Heart left ventricle (tissue), 16 donors: ENCODE measurements around the gene CPNE7. TPM values are rescaled to one million over a fixed set of nuclear protein-coding genes. Genes with fewer than 3 reads are reported as not detected.

Experiments
- ATAC-seq, 4 donors: fragments of 200-7000 bp; cut with Tn5 transposase; one replicate each; pipeline ENCODE4 v1.9.1; 2020 to 2022; ENCODE audit warnings: moderate library complexity in 4 of 4, mild to moderate bottlenecking in 3 of 4, moderate number of reproducible peaks in 1 of 4
- DNase-seq, 5 donors: peaks; one replicate each; pipeline ENCODE4 v3.0.0-alpha.2; 2020
- H3K27ac ChIP-seq, 12 donors: fragments of 200-600 bp; sonication (generic) in 4 of 12; one replicate each; pipeline versions ENCODE4 v1.5.0 to v1.8.0; 2016 to 2022; ENCODE audit warnings: mild to moderate bottlenecking in 2 of 12
- H3K27me3 ChIP-seq, 9 donors: fragments of 200-600 bp; sonication (generic) in 2 of 9; one replicate each; pipeline versions ENCODE4 v1.5.1 to v1.8.0; 2016 to 2022; ENCODE audit warnings: mild to moderate bottlenecking in 3 of 9
- H3K36me3 ChIP-seq, 9 donors: fragments of 200-600 bp; sonication (generic) in 2 of 9; one replicate each; pipeline versions ENCODE4 v1.5.0 to v1.8.0; 2018 to 2022; ENCODE audit warnings: mild to moderate bottlenecking in 2 of 9
- H3K4me1 ChIP-seq, 12 donors: fragments of 200-600 bp; sonication (generic) in 4 of 12; one replicate each; pipeline versions ENCODE4 v1.5.0 to v1.8.0; 2016 to 2022; ENCODE audit warnings: mild to moderate bottlenecking in 3 of 12
- H3K4me3 ChIP-seq, 12 donors: fragments of 200-600 bp; sonication (generic) in 4 of 12; one replicate each; pipeline versions ENCODE4 v1.5.0 to v1.8.0; 2017 to 2022; ENCODE audit warnings: mild to moderate bottlenecking in 9 of 12, moderate library complexity in 4 of 12
- H3K9me3 ChIP-seq, 12 donors: fragments of 200-600 bp; sonication (generic) in 4 of 12; one replicate each; pipeline versions ENCODE4 v1.5.0 to v1.8.0; 2016 to 2022; ENCODE audit warnings: mild to moderate bottlenecking in 1 of 12
- POLR2A ChIP-seq, 2 donors: fragments of 450-650 bp; IDR thresholded peaks; one replicate each; pipeline ENCODE4 v1.6.1; 2017; ENCODE audit warnings: antibody characterized with exemption in 2 of 2, mild to moderate bottlenecking in 2 of 2, moderate library complexity in 2 of 2
- WGBS, 4 donors: extraction: QIAGEN DNeasy Blood & Tissue Kit in 2 of 4; methylation state at CpG; one replicate each; pipeline versions ENCODE4 v1.1.5 to v1.1.7; 2013 to 2018; 5-methylcytosine and 5-hydroxymethylcytosine counted together
- intact Hi-C, 10 donors: fragments of 100-400 bp; cut with DNase I; formaldehyde crosslinking; loops; one replicate each; pipeline versions ENCODE4 v1.11.1 to v1.14.2; 2022
- polyA plus RNA-seq, 2 donors: library from polyadenylated mRNA; stranded (reverse); fragments of 200-250 nt; gene quantifications; one replicate each; pipeline ENCODE4 v1.2.3, GENCODE V29; 2013
- total RNA-seq, 9 donors: library from RNA; depleted of rRNA in 2 of 9; stranded (reverse); fragments of >200 nt in 2 of 9; fragmentation: NEBNext Ultra II Directional in 3 of 9; extraction: Animal tissue kit (Norgen Biotek cat#: 25700) in 3 of 9; gene quantifications; one replicate each; pipeline versions ENCODE4 v1.1.0 to v1.2.4, GENCODE V29; 2016 to 2023
- TF ChIP-seq, protein P1 (sequence below), 12 donors: fragments of 200-600 bp; sonication (generic) in 4 of 12; IDR thresholded peaks; one replicate each; pipeline versions ENCODE4 v1.5.0 to v1.8.0; 2018 to 2022; ENCODE audit warnings: antibody characterized with exemption in 12 of 12, mild to moderate bottlenecking in 5 of 12
- donor health status: ischemic (EF 13 %, LVEDD 7.1; RV severe dilation, severe dysfunction).
- donor health status: healthy with polysubstance abuse.
- donor health status: DM: no; HTN: yes; CAD: no.
- donor health status: DM: no; HTN: no; CAD: no.
- donor health status: ischemic (EF 25% LVEDD 6.9; RV normal size, moderate dysfunction).
- donor health status: ischemic (EF 25% LVEDD 5.7; RV mildly dilated, moderate dysfunction).
- donor health status: healthy.
- donor health status: DM: yes; HTN: yes; CAD: no.
- donor health status: ischemic (EF 35%, LVEDD 5.7; RV mildly dilated, moderate dysfunction).
- donor health status: nonischemic (EF 11% LVEDD 7.7; RV severe dilation, severe dysfunction).
- donor health status: DM: yes; HTN: yes; CAD: no.
- donor health status: PGD.
- donor health status: ischemic (EF 29% LVEDD 5.4; RV normal size, mild dysfunction).
- donor health status: nonischemic (EF 23%, LVEDD 6.1; RV moderate dilation, normal function).

CPNE7 gene
- total and polyA plus RNA-seq, 11 donors, result 0.20 to 0.50 TPM; not detected in 9

- 89 to 95% (median 94%) methylated on average over 17 of the region's 17 CpGs for WGBS, 4 donors
- ATAC-seq, result no peak
- peaks cover 0 to 1% (median 0%) of the 10 kb centered on the region in 12 donors for H3K4me1 ChIP-seq
- H3K9me3 ChIP-seq, result no peaks in the 10 kb centered on the region
- peaks cover 0 to 94% (median 80%) of the 10 kb centered on the region in 9 donors for H3K36me3 ChIP-seq
- DNase-seq, result no peak
- no peaks in the 10 kb centered on the region for H3K27me3 ChIP-seq
- no peak for TF ChIP-seq POLR2A (IDR thresholded peaks at IDR 0.05)
- TF ChIP-seq, protein P1, sequence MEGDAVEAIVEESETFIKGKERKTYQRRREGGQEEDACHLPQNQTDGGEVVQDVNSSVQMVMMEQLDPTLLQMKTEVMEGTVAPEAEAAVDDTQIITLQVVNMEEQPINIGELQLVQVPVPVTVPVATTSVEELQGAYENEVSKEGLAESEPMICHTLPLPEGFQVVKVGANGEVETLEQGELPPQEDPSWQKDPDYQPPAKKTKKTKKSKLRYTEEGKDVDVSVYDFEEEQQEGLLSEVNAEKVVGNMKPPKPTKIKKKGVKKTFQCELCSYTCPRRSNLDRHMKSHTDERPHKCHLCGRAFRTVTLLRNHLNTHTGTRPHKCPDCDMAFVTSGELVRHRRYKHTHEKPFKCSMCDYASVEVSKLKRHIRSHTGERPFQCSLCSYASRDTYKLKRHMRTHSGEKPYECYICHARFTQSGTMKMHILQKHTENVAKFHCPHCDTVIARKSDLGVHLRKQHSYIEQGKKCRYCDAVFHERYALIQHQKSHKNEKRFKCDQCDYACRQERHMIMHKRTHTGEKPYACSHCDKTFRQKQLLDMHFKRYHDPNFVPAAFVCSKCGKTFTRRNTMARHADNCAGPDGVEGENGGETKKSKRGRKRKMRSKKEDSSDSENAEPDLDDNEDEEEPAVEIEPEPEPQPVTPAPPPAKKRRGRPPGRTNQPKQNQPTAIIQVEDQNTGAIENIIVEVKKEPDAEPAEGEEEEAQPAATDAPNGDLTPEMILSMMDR (IDR thresholded peaks at IDR 0.05), result no peak
- intact Hi-C loops, result no loop called here
- no peak overlapping the region for H3K27ac ChIP-seq
- no peak overlapping the region for H3K4me3 ChIP-seq
These were observed 28.3 kb upstream of the CPNE7 start for GRCh38 chr16:89547291-89547690.

- intact Hi-C loops, result no loop called here
- WGBS, 4 donors, result 95 to 98% (median 96%) methylated on average over 20 of the region's 20 CpGs
These were observed 27.7 kb upstream of the CPNE7 start for GRCh38 chr16:89547860-89548259.

DNA sequence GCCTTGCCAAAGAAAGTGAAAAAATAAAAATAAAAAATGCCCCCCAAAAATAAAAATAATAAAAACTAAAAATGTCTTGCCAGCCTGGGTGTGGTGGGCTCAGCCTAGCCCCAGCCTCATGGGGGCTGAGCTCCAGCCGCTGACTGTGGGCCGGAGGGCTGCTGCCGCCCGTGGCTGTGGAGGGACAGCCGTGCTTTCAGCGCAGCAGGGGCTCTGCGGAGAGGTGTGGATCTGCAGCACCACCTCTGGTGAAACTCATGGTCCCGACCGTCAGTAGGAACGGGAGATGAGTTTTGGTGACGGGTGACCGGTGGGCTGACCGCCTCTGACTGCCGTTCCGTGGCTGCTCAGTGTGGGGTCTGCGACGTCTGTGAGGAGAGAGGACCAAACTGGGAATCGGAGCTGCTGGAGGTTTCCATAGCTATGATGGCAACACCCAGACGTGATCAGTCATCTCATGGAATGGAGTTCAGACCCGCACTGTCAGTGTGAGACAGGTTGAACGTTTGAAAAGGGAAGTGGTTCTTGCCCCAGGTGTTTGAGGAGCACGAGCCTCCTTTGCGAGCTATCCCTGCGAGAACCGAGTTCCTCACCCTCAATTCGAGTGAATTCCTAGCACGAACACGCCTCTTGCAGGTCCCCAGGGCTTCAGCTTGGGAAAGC is 27.1 kb upstream of the CPNE7 start:
- intact Hi-C loops, result no loop called here
- no peak for TF ChIP-seq POLR2A (IDR thresholded peaks at IDR 0.05)
- TF ChIP-seq, protein P1 (IDR thresholded peaks at IDR 0.05), result no peak
- Histone ChIP-seq H3K36me3 (peaks cover 0 to 98% (median 88%) of the 10 kb centered on the region in 9 donors), H3K27me3 (no peaks in the 10 kb centered on the region), H3K4me1 (no peaks in the 10 kb centered on the region), H3K27ac (no peak overlapping the region), H3K4me3 (no peak overlapping the region), H3K9me3 (no peaks in the 10 kb centered on the region)
- no peak for ATAC-seq
- DNase-seq, result no peak
- 89 to 91% (median 91%) methylated on average over 25 to 28 of the region's 28 CpGs for WGBS, 4 donors

More at GRCh38 chr16:89547860-89548259, 27.7 kb upstream of the CPNE7 start:
- no peaks in the 10 kb centered on the region for H3K4me1 ChIP-seq
- H3K36me3 ChIP-seq, result peaks cover 0 to 95% (median 85%) of the 10 kb centered on the region in 9 donors
- no peaks in the 10 kb centered on the region for H3K27me3 ChIP-seq
- DNase-seq (no peak), ATAC-seq (no peak)
- H3K9me3 ChIP-seq, result no peaks in the 10 kb centered on the region
- no peak overlapping the region for H3K27ac ChIP-seq
- TF ChIP-seq, protein P1 (IDR thresholded peaks at IDR 0.05), result no peak
- TF ChIP-seq POLR2A (IDR thresholded peaks at IDR 0.05), result no peak
- no peak overlapping the region for H3K4me3 ChIP-seq

- 86 to 95% (median 93%) methylated on average over 10 of the region's 10 CpGs for WGBS, 4 donors
- no peaks in the 10 kb centered on the region for H3K9me3 ChIP-seq
- no peak overlapping the region for H3K4me3 ChIP-seq
- TF ChIP-seq, protein P1 (IDR thresholded peaks at IDR 0.05), result no peak
- TF ChIP-seq POLR2A (IDR thresholded peaks at IDR 0.05), result no peak
- H3K27ac ChIP-seq, result no peak overlapping the region
- H3K27me3 ChIP-seq, result no peaks in the 10 kb centered on the region
- DNase-seq (no peak), ATAC-seq (no peak)
- peaks cover 0 to 98% (median 94%) of the 10 kb centered on the region in 9 donors for H3K36me3 ChIP-seq
- no peaks in the 10 kb centered on the region for H3K4me1 ChIP-seq
- intact Hi-C loops, result no loop called here
These were observed 26.4 kb upstream of the CPNE7 start for GRCh38 chr16:89549007-89549700.
